DMS79 treated with DMSO at 0.1 percent for 48 hours (cell line): ENCODE data around the gene STING1.
"Not testable (repeated sequence)": the region's sequence is repeated elsewhere in the genome, so short reads cannot be mapped to it uniquely, and the experiment has no call there.

Experiments
- DNase-seq: peaks from one replicate; lab custom pipeline; 2025; lab: John Stamatoyannopoulos, UW

Gene STING1

DNA sequence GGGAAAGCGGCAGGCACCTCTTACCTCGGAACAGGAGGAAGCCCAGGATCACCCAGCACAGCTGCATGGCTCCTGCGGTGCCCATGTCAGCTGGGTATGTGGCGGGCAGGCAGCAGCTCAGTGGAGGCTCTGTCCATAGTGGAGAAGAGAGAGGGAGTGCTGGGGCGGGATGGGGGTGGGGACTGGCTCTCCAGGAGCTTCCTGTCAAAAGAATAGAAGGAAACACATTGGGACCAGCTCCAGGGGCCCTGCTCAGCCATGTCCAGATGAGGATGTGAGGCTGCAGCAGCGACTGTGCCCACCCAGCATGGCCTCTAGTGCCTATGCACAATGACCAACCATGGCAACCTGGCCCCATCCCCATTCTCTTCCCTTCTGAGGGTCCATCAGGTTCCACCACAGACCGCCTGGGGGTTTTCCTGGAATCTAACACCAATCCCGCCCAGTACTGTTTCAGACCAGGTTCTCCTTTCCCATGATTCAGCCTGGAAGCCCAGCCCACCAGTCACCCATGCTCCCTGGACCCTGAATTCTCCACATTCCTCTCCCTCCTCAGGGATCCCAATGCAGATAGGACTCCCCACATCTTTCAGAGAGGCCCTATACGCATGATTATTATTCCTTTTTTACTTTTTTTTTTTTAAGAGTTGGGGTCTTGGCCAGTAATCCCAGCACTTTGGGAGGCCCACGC lies 19.8 kb downstream of the STING1 start, which contains the start of gene ECSCR:
Gene ECSCR, minus strand, starts transcription at position 158 of the 691 bp plus-strand sequence. Its CDS starts 73 bp downstream, at position 85.
- DNase-seq: no peak

DNA sequence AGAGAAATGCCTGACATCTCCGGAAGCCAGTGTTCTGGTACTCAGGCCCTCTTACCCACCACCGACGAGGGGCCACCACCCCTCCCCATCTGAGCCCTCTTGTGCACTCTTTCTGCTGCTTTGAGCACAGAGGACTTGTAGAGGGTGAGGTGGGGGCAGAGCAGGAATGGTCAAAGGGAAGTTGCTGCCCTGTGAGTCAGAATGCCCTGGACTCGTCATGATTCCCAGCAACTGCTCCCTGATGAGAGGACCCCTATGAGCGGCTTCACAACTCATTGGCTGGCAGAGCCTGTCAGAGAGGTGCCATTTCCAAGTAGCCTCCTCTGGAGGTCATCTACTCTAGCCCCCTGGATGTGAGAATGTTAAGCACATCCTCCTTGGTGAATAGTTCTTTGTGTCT lies 20.9 kb downstream of the STING1 start:
- DNase-seq: no peak

DNA sequence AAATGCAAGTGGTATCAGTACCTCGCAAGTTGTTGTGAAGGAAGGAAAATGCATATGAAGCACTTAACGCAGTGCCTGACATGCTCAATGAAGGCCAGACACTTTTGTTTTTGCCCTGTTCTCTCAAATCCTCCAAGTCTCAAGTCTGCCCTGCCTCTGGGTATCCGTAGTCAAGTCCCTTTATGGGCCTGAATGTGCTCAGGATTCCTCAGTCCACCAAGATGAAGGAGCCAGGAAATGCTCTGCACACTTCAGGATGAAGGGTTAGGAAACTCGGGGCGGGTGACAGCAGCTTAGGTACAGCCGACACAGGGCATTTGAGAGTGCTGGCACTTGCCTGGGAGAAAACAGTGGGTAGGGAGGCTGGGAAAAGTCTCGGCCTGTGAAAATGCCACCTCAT lies 21.4 kb downstream of the STING1 start:
- no peak for DNase-seq

DNA sequence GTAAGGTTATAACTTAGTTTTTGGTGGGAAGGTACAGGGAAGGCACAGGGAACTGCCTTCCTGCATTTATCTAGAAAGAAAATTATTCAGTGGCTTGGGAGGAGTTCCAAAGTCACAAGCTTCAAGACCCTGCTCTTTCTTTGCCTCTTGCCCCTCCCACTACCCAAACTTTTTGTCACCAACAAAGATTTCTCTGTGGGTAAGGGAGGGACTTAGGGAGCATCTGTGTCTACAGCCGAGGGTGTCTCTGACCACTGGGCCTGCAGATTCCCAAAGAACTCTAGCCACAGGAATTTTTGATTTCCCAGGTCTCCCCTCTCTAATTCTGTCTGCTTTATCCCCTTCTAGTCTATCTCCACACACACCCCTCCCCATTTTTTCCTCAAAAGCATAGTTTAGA lies 22.1 kb downstream of the STING1 start:
- no peak for DNase-seq

DNA sequence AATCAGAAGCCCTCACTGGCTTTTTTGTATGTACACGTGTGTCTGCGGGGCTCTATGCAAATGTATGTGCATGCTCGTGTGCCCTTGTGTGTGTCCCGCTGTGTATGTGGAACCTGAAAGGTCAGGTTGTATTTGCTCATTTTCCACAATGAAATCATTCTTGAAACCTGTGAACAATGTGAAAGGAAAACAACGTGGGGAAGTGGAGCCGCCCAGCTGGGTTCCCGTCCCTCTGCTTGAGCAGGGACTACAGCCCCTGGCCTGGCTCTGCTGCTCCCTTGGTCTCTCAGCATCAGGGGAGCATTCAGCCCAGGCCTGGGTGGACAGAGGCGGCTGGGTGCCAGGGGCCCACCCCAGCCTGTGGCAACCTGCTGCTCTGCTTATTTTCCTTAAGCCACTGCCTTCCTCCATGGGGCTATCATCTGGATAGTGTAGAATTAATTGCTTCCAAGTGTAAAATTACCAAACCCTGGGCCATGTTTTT lies 23.1 kb downstream of the STING1 start:
- no peak for DNase-seq

DNA sequence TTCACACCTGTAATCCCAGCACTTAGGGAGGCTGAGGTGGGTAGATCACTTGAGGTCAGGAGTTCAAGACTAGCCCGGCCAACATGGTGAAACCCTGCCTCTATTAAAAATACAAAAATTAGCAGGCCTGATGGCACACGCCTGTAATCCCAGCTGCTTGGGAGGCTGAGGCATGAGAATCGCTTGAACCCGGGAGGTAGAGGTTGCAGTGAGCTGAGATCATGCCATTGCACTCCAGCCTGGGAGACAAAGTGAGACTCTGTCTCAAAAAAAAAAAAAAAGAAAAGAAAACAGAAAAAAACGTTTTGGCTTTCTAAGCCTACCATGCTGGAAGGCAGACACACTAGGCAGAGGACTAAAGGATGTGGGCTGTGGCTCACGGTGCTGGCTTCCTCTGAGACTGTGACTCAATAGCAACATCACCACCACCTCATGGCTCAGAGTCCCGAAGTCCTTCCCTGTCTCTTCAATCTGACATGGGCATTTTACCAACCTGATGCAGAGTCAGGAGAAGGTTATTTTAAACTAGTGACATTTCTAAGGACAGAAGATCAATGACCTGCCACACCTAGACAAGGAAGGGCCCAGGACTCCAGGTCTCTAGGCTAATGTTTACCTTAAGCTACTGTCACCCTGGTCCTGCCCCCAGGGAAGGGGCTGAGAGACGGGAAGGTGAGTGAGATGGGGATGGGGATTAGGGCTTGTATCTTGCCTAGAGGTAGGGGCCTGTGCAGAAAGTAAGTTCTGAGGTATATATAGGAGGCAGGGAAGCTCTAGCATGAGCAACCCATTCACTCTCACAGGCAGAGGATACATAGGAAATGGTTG lies 23.8 kb downstream of the STING1 start:
- no peak for DNase-seq

DNA sequence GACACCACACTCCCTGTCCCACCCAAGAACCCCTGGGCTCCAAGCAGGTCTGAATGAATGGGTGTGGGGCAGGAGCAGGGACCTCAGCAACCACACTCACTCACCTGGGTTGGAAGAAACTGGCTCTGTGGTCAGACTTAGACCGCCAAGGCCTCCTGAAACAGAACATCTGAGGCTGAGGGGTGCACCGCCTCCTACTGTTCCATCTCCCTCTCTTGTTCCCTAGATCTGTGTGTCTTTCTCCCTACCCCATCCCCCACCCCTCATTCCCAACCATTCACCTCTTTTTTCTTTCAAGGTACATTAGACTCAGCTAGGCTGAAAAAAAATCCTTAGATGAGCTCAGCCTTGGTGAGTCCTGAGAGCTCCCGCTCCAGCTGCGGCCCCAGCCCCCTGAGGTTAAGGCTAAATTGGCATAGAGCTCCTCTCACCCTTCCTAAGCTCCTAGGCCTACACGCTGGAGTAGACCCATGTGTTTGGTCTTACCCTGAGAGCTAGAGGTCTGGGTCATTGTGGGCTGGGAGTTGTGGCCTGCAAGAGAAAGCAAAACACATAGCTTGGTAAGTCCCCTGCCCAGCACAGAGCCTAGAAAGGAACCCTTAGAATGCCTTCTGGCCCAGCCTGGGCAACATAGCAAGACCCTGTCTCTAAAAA lies 24.8 kb downstream of the STING1 start:
- DNase-seq: no peak

DNA sequence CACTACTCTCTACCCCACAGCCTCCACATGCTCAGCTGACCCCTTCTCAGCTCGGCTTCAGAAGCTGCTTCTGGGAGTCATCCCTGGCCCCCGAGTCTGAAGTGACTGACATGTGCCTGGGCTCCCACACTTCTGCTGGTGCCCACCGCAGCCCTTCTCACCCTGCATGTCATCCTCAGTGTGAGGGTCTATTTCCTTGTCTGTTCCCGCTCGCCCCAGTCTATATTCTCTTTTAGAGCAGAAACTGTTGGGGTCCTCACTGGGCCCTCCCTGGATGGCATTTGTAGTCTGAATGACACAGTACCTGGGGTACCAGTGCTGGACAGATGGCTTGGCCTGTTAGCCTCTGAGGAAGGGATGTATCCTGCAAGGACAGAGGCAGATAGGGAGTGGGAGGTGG lies 25.3 kb downstream of the STING1 start:
- DNase-seq: no peak

DNA sequence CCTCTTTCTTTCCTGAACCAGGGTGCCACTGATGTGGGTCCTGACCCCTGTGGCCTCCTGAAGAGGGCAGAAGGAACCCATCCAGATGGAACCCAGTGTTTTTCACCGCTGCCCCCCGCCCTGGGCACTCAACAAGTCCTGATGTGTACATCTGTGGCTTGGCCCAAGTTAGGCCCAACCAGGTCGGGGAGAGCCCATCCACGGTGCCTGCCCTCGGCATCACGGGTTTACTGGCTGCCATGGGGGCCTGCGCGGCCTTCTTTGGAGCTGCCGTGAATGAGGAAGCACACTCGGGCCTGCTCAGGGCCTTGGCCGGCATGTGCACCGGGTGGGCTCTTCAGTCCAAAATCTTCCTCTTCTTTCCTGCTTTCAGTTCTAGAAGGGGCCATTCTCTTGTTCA lies 25.8 kb downstream of the STING1 start:
- DNase-seq: no peak

DNA sequence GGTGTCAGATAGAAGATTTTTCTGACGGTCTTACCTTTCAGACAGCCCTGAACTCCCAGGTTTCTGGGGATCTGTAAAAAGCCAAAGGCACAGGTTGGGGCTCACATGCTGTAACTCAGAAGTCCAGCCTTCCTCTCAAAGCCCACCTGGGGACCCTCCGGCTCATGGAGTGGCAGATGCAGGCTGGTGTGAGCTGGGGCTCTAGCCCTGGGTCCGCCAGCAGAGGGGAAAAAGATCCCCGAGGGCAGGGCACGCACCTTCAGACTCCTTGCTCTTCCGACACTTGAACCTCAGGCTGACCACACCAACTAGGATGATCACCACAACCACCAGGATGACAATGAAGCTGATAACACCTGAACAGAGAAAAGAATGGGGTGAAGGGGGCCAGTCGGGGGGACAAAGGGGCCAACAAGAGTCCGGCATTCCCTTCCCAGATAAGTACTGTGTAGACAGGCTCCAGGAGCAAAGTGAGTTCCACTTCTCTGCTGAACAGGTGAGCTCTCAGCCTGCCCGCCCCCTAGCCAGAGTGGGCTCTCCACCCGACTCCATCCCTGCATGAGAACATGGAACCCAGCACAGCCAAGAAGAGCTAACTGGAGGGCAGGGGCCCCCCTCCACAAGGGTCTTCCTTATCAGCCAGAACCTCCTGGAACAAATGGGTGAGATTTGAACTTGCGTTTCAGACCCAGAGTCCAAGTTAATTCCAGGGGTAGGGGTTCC lies 27.8 kb downstream of the STING1 start:
- no peak for DNase-seq

DNA sequence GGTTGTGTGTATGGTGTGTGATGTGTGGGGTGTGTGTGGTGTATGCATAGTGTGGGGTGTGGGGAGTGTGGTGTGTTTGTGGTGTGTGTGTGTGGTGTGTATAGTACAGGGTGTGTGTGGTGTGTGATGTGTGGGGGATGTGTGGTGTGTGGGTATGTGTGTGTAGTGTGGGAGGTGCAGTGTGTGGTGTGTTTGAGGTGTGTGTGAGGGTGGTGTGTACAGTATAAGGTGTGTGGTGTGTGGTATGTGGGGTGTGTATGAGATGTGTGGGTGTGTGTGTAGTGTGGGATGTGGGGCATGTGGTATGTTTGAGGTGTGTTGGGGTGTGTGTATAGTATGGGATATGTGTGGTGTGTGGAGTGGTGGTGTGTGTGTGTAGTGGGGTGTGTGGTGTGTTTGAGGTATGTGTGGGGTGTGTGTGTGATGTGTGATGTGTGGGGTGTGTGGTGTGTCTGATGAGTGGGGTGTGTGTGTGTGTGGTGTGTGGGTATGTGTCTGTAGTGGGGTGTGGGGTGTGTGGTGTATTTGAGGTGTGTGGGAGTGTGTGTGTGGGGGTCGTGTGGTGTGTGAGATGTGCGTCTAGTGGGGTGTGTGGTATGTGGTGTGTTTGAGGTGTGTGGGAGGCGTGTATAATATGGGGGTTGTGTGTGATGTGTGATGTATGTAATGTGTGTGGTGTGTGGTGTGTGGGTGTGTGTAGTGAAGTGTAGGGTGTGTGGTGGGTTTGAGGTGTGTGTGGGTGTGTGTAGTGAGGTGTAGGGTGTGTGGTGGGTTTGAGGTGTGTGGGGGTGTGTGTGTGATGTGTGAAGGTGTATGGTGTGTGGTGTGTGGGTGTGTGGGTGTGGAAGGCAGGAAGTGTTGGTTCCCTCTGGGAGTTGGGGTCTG lies 28.6 kb downstream of the STING1 start:
- no peak for DNase-seq

DNA sequence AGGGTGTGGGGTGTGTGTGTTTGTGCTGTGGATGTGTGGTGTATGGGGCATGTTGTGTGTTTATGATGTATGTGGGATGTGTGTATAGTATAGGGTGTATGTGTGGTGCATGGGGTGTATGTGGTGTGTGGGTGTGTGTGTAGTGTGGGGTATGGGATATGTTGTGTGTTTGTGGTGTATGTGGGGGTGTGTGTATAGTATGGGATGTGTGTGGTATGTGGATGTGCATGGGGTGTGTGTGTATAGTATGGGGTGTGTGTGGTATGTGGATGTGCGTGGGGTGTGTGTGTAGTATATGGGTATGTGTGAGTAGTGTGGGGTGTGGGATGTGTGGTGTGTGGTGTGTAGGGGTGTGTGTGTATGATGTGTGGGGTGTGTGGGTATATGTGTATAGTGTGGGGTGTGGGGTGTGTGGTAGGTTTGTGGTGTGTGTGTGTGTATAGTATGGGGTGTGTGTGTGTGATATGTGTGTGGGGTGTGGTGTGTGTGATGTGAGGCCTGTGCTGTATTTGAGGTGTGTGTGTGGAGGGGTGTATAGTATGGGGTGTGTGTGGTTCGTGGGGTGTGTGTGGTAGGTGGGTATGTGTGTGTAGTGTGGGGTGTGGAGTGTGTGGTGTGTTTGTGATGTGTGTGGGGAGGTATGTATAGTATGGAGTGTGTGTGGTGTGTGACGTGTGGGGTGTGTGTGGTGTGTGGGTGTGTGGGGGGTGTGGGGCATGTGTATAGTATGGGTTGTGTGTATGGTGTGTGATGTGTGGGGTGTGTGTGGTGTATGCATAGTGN lies 30.5 kb downstream of the STING1 start:
- no peak for DNase-seq

DNA sequence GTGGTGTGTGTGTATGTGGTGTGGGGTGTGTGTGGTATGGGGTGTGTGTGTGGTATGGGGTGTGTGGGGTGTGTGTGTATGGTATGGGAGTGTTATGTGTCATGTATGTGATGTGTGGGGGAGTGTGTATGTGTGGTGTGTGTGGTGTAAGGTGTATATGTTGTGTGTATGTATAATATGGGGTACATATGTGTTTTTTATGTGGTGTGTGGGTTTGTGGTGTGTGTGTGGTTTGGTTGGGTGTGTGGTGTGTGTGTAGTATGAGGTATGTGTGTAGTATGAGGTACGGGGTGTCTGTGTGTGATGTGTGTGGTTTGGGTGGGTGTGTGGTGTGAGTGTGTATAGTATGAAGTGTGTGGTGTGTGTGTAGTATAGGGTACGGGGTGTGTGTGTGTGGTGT lies 31.4 kb downstream of the STING1 start:
- DNase-seq: no peak

DNA sequence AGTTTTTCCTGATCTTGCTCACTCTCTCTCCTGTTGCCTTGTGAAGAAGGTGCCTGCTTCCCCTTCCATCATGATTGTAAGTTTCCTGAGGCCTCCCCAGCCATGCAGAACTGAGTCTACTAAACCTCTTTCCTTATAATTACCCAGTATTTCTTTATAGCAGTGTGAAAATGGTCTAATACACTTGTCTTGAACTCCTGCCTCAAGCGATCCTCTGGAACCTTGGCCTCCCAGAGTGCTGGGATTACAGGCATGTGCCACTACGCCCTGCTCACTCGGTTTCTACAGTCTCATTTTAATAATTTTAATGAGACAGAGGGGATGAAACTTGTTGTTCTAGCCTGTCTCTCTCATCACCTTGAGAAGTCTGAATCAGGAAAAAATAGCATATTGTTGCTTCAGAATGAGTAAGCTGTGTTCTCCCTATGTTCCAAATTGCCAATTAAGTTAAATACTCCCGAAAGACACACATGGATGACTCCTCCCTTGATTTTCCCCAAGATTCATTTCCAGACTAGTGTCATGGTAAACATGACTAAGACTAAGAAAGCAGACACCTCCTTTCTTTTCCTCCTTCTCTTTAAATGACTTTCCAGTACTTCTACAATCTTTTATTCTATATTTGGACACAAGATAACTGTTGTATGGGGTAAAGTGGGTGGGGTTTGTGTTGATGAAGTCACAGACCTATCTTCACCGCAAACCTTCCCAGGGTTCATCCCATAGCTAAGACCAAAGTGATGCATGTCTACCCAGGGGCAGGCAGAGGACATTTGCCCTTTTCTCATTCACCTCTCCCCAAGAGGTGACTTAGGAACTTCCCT lies 35.4 kb downstream of the STING1 start:
- DNase-seq: no peak

DNA sequence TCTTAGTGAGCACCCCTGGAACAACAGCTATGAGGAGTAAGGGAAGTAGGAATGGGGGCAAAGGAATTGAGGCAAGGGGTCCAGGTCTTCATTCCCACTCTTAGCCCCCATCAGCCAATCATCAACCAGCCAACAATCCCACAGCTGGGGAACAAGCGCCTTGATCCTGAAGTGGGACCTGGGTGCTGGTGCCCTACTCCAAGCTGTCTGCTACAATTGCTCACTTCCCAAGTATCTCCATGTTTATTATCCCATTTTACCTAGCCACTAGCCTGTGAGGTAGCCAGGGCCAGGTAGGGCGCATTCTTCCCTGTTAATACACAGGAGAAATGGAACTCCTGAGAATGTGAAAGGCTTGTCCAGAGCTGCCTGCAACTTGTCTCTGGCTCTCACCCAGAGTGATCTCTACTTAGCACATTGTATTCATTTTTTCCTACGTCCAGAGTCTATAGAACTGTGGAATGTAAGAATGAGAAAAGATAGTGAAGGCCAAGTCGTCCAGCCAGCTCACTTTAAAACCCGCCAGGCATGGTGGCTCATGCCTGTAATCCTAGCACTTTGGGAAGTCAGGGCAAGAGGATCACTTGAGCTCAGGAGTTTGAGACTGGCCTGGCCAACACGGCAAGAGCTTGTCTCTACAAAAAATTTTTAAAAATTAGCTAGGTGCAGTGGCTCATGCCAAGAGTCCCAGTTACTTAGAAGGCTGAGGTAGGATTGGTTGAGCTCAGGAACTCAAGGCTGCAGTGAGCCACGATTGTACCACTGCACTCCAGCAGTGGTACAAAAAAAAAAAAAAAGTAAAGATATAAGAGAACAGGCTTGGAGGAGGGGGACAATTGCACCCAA lies 37.0 kb downstream of the STING1 start:
- DNase-seq: no peak

DNA sequence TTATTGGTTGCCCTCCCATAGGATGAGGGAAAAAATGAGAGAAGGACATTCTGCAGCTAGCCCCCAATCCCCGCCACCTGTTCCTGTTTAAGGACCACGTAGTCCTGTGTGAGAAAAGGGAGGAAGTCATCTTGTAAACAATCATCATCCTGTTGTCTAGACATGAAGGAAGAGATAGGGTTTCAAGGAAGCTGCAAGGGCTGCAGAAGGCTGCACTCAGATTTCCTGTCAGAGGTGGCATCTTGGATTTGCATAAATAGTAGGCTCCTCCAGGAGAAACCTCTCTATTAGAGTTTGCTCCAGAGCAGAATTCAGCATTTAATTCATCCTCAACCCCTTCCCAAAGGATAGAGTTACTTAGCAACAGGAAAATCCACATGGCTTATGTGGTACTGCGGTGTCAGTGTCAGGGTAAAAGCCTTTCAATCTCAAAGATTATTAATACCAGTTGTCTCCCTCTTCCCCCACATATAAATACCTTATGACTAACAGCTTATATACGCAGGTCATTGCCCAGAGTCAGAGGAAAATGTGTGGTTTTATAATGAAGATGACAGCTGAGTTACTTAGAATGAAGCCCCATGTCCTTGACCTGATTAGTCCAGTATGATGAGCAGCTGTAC lies 38.6 kb downstream of the STING1 start:
- DNase-seq: no peak

DNA sequence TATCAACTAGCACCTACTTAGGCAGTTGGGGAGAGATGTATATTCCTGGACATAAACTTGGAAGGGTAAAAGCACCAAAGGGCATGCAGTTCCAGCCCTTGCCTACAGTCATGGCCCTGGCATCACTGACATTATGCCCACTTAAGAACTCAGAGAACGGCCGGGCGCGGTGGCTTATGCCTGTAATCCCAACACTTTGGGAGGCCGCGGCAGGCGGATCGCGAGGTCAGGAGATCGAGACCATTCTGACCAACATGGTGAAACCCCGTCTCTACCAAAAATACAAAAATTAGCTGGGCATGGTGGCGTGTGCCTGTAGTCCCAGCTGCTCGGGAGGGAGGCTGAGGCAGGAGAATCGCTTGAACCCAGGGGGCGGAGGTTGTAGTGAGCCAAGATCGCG lies 42.1 kb downstream of the STING1 start:
- not testable (repeated sequence) for DNase-seq
